ENCODE data around the gene SNX6.
"Not testable (repeated sequence)": the region's sequence is repeated elsewhere in the genome, so short reads cannot be mapped to it uniquely, and the experiment has no call there.

SNX6 gene

GRCh38 chr14:34556498-34556829, 73.5 kb downstream of the SNX6 start:
- not testable (repeated sequence) for DNase-seq

DNA sequence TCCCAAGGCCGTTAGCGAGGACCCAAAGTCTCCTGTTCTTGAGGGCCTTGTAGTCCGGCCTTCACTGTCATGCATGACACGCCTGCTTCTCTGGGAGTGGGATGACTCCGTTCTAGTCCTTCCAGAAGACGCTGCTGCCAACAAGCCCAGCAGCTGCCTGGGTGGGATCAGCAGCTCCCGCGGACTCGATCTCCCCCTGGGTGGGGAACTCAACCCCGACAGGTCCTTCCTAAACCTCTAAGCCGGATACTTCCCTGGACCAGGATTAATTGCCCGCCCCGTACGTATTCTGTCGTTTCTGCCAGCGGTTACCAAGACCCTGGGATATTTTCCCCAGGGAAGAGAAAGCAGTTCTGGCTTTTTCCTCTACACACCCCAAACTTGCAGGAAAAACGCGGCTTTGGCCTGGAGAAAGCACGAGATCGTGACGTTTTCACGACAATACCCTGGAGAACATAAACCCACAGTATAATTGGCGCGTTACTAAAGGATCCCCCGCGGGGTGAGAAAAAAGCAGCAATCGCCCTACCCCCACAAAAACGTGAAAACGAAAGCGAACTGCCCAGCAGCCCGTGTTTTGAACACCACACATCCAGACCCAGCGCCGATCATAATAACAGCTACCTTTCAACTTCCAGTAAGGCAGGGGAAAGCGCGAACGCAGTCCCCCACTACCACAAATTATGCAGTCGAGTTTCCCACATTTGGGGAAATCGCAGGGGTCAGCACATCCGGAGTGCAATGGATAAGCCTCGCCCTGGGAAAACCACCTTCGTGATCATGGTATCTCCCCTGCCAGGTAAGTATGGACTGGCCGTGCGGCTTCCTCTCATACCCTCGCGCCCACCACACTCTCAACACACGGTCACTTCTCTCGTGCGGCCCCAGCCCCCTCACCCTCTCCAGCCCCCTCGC, 74.1 kb downstream of the SNX6 start:
- DNase-seq, result not testable (repeated sequence)

- DNase-seq, result peak; percentile 26
Measured at GRCh38 chr14:34554540-34555250, 75.3 kb downstream of the SNX6 start.

- not testable (repeated sequence) for DNase-seq
Measured at GRCh38 chr14:34549276-34549966, 80.5 kb downstream of the SNX6 start.

- no peak for DNase-seq
Measured at GRCh38 chr14:34548472-34548981, 81.4 kb downstream of the SNX6 start.

DNA sequence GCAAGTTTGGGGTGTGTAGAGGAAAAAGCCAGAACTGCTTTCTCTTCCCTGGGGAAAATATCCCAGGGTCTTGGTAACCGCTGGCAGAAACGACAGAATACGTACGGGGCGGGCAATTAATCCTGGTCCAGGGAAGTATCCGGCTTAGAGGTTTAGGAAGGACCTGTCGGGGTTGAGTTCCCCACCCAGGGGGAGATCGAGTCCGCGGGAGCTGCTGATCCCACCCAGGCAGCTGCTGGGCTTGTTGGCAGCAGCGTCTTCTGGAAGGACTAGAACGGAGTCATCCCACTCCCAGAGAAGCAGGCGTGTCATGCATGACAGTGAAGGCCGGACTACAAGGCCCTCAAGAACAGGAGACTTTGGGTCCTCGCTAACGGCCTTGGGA, 82.8 kb downstream of the SNX6 start:
- not testable (repeated sequence) for DNase-seq

DNA sequence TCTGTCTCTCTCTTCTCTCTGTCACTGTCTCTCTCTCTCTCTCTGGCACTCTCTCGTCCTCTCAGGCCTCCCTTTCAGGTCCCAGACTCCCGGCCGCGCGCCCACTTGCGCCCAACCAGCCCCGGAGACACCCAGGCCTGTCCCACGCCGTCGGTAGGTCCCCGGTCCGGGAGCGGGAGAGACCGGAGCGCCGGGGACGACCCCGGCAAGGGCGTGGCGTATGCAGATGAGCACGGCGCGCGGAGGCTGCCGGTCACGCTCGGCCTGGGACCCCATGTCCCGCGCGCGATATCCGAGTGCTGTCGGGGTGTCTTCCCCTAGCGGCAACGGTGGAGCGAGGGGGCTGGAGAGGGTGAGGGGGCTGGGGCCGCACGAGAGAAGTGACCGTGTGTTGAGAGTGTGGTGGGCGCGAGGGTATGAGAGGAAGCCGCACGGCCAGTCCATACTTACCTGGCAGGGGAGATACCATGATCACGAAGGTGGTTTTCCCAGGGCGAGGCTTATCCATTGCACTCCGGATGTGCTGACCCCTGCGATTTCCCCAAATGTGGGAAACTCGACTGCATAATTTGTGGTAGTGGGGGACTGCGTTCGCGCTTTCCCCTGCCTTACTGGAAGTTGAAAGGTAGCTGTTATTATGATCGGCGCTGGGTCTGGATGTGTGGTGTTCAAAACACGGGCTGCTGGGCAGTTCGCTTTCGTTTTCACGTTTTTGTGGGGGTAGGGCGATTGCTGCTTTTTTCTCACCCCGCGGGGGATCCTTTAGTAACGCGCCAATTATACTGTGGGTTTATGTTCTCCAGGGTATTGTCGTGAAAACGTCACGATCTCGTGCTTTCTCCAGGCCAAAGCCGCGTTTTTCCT, 83.4 kb downstream of the SNX6 start:
- DNase-seq, result not testable (repeated sequence)

GRCh38 chr14:34540181-34541059, 89.5 kb downstream of the SNX6 start:
- not testable (repeated sequence) for DNase-seq

GRCh38 chr14:34539407-34540180, 90.4 kb downstream of the SNX6 start, which contains the start of gene EAPP:
EAPP (minus strand) TSS chr14:34539701; CDS start chr14:34539628, 73 bp downstream.
- DNase-seq, result peak; percentile 99

- DNase-seq, result no peak
Measured at GRCh38 chr14:34538871-34539406, 91.0 kb downstream of the SNX6 start.

DNA sequence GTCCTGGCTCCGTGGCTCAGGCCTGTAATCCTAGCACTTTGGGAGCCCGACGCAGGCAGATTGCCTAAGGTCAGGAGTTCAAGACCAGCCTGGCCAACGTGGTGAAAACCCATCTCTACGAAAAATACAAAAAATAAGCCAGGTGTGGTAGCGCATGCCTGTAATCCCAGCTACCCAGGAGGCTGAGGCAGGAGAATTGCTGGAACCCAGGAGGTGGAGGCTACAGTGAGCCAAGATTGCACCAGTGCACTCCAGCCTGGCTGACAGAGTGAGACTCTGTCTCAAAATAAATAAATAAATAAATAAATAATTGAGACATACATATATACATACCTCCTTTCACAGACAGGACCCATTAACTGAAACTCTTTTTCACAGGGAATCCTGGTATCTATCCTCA, 91.9 kb downstream of the SNX6 start:
- DNase-seq, result not testable (repeated sequence)

DNA sequence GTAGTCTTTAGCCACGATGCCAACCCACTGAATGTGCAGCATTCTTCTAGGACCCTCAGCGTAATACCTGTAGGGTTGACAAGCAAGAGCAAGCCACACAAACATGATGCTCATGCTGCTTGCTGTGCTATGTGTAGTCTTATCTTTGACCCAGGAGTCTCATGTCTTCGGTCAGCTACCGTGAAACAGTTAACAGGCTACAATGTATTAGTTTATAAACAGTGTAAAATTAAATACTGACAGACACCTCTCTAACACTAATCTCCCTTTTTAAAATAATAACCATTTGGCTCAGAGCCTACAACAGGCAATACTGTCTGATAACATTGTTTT, 92.3 kb downstream of the SNX6 start:
- DNase-seq, result no peak

- no peak for DNase-seq
Measured at GRCh38 chr14:34536951-34537676, 92.8 kb downstream of the SNX6 start.

DNA sequence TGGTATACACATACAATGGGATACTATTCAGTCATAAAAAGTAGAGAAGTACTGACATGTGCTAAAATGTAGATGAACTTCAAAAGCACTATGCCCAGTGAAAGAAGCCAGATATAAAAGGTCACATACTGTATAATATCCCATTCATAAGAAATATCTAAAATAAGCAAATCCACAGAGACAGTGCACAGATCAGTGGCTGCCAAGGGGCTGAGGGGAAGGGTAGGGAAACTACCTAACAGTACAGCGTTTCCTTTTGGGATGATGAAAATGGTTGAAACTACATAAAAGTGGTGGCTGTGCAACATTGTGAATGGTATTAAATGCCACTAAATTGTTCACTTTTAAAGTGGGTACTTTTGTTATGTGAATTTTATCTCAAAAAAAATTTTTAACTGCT, 102.4 kb downstream of the SNX6 start:
- DNase-seq, result no peak

DNA sequence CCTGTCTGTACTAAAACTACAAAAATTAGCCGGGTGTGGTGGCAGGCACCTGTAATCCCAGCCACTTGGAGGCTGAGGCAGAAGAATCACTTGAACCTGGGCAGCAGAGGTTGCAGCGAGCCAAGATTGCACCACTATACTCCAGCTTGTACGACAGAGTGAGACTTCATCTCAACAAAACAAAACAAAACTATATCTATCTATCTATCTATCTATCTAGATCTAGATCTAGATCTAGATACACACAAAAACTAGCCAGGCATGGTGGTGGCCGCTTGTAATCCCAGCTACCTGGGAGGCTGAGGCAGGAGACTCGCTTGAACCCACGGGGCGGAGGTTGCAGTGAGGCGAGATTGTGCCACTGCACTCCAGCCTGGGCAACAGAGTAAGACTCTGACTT, 105.7 kb downstream of the SNX6 start:
- DNase-seq, result not testable (repeated sequence)

GRCh38 chr14:34522496-34522895, 107.5 kb downstream of the SNX6 start:
- DNase-seq, result no peak

DNA sequence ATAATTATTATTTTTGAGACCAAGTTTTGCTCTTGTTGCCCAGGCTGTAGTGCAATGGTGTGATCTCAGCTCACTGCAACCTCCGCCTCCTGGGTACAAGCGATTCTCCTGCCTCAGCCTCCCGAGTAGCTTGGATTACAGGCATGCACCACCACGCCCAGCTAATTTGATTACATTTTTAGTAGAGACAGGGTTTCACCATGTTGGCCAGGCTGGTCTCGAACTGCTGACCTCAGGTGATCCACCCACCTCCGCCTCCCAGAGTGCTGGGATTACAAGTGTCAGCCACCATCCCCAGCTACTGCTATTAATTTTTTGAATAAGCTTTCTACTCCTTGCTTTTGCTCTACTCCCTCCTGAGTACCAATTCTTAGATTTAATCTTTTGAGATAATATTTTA, 108.9 kb downstream of the SNX6 start:
- not testable (repeated sequence) for DNase-seq

DNA sequence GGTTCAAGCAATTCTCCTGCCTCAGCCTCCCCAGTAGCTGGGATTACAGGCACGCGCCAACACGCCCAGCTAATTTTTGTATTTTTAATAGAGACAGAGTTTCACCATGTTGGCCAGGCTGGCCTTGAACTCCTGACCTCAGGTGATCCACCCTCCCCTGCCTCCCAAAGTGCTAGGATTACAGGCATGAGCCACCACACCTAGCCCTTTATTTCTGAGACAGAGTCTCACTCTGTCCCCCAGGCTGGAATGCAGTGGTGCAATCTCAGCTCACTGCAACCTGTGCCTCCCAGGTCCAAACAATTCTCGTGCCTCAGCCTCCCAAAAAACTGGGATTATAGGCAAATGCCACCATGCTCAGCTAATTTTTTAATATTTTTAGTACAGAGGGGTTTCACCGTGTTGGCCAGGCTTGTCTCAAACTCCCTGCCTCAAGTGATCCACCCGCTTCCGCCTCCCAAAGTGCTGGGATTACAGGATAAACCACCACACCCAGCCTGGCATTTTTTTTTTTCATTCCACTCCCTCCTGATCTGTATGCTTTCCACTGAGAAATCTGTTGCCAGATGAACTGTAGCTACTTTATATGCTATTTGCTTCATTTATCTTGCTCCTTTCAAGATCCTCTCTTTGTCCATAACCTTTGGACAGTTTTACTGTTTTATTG, 109.5 kb downstream of the SNX6 start:
- DNase-seq, result not testable (repeated sequence)
